Progenitor cell of endocrine pancreas (in vitro differentiated cells): ENCODE data around the gene RAB3C. TPM values are rescaled to one million over a fixed set of nuclear protein-coding genes. Genes with fewer than 3 reads are reported as not detected.

Experiments
- DNase-seq: peaks from one replicate; pipeline ENCODE4 v3.0.0; 2021; ENCODE audit warnings: low spot score; ENCODE audit not compliant: unreplicated experiment
- H3K27ac Mint-ChIP-seq: 2 replicates; pipeline ENCODE4 v1.8.0; 2021; ENCODE audit warnings: mild to moderate bottlenecking, moderate library complexity, mixed read lengths
- H3K27me3 Mint-ChIP-seq: 2 replicates; pipeline ENCODE4 v1.8.0; 2021; ENCODE audit warnings: mixed read lengths
- H3K36me3 Mint-ChIP-seq: 2 replicates; pipeline ENCODE4 v1.8.0; 2022; ENCODE audit warnings: mixed read lengths; ENCODE audit not compliant: insufficient read depth
- H3K4me1 Mint-ChIP-seq: 2 replicates; pipeline ENCODE4 v1.8.0; 2021; ENCODE audit warnings: low read depth, mixed read lengths
- H3K4me3 Mint-ChIP-seq: 2 replicates; pipeline ENCODE4 v1.8.0; 2021; ENCODE audit warnings: low read depth, mild to moderate bottlenecking, moderate library complexity, mixed read lengths
- H3K9me3 Mint-ChIP-seq: 2 replicates; pipeline ENCODE4 v1.8.0; 2021; ENCODE audit warnings: low read depth, mixed read lengths
- CTCF ChIP-seq: fragments of 200-600 bp; sonication (generic); IDR thresholded peaks from one replicate; pipeline ENCODE4 v1.5.0; 2021; ENCODE audit warnings: antibody characterized with exemption, mild to moderate bottlenecking; ENCODE audit not compliant: unreplicated experiment
- total RNA-seq: library from RNA; stranded (reverse); gene quantifications from 2 replicates; pipeline ENCODE4 v1.2.1, GENCODE V29; 2021

The RAB3C gene
- total RNA-seq, 1 donor from 2014 or later: 25.2 TPM

- peaks cover 4% of the 10 kb centered on the region for H3K9me3 Mint-ChIP-seq
- H3K4me3 Mint-ChIP-seq: no peak overlapping the region
- no peaks in the 10 kb centered on the region for H3K27me3 Mint-ChIP-seq
- no peak for DNase-seq
- H3K36me3 Mint-ChIP-seq: peaks cover 2% of the 10 kb centered on the region
- H3K4me1 Mint-ChIP-seq: peaks cover 11% of the 10 kb centered on the region
- no peak overlapping the region for H3K27ac Mint-ChIP-seq
- TF ChIP-seq CTCF: no peak
Observed at GRCh38 chr5:58842852-58843251, 260.0 kb downstream of the RAB3C start.

- no peaks in the 10 kb centered on the region for H3K27me3 Mint-ChIP-seq
- peak overlapping the region; percentile 47 for H3K27ac Mint-ChIP-seq
- H3K4me3 Mint-ChIP-seq: no peak overlapping the region
- H3K36me3 Mint-ChIP-seq: peaks cover 2% of the 10 kb centered on the region
- TF ChIP-seq CTCF: no peak
- peaks cover 4% of the 10 kb centered on the region for H3K9me3 Mint-ChIP-seq
- DNase-seq: no peak
- H3K4me1 Mint-ChIP-seq: peaks cover 15% of the 10 kb centered on the region
Observed at GRCh38 chr5:58844395-58844794, 261.5 kb downstream of the RAB3C start.

- Mint-ChIP-seq H3K9me3 (no peaks in the 10 kb centered on the region), H3K27ac (peak overlapping the region; percentile 29), H3K36me3 (no peaks in the 10 kb centered on the region), H3K27me3 (no peaks in the 10 kb centered on the region), H3K4me3 (no peak overlapping the region), H3K4me1 (peaks cover 32% of the 10 kb centered on the region)
- TF ChIP-seq CTCF: no peak
- no peak for DNase-seq
Observed at GRCh38 chr5:58847041-58847440, 264.2 kb downstream of the RAB3C start.

GRCh38 chr5:58849223-58849622, 266.3 kb downstream of the RAB3C start:
- Mint-ChIP-seq H3K4me1 (peaks cover 34% of the 10 kb centered on the region), H3K36me3 (no peaks in the 10 kb centered on the region), H3K4me3 (no peak overlapping the region), H3K27me3 (no peaks in the 10 kb centered on the region), H3K9me3 (no peaks in the 10 kb centered on the region), H3K27ac (no peak overlapping the region)
- DNase-seq: no peak
- TF ChIP-seq CTCF: no peak

GRCh38 chr5:58849921-58850667, 267.2 kb downstream of the RAB3C start:
- Mint-ChIP-seq H3K9me3 (no peaks in the 10 kb centered on the region), H3K4me3 (peak overlapping the region; percentile 35), H3K36me3 (no peaks in the 10 kb centered on the region), H3K4me1 (peaks cover 35% of the 10 kb centered on the region), H3K27me3 (no peaks in the 10 kb centered on the region), H3K27ac (peak overlapping the region; percentile 95)
- peak; percentile 47 for DNase-seq
- TF ChIP-seq CTCF: peak; percentile 73
